Stimulated activated naive CD8-positive, alpha-beta T cell treated with anti-CD3 and anti-CD28 coated beads, Interleukin-15, Interleukin-2, amounts not matched to agents 100 U/mL and 50 U/mL, for 24 hours (primary cell): ENCODE data around the gene MUC4.
"Not testable (repeated sequence)": the region's sequence is repeated elsewhere in the genome, so short reads cannot be mapped to it uniquely, and the experiment has no call there.

Source experiments
- ATAC-seq: fragments of 150-1000 bp; cut with Tn5 transposase; one replicate; pipeline ENCODE4 v1.10.0; 2021
- DNase-seq: peaks from one replicate; pipeline ENCODE4 v3.0.0; 2021

Gene MUC4

GRCh38 chr3:195813916-195814640, 2.3 kb upstream of the MUC4 start:
- no peak for ATAC-seq

GRCh38 chr3:195812366-195812765, 637 bp upstream of the MUC4 start:
- no peak for ATAC-seq
- DNase-seq, result no peak

More at GRCh38 chr3:195813916-195814640, 2.3 kb upstream of the MUC4 start:
- DNase-seq, result no peak

GRCh38 chr3:195810455-195810845, 1.3 kb downstream of the MUC4 start:
- ATAC-seq (no peak), DNase-seq (no peak)

- DNase-seq (no peak), ATAC-seq (no peak)
Measured at GRCh38 chr3:195809796-195810454, 1.8 kb downstream of the MUC4 start.

GRCh38 chr3:195809291-195809785, 2.4 kb downstream of the MUC4 start:
- DNase-seq (no peak), ATAC-seq (no peak)

GRCh38 chr3:195808741-195809290, 2.9 kb downstream of the MUC4 start:
- DNase-seq (no peak), ATAC-seq (no peak)

GRCh38 chr3:195807681-195808121, 4.0 kb downstream of the MUC4 start:
- no peak for ATAC-seq

GRCh38 chr3:195806916-195807231, 4.9 kb downstream of the MUC4 start:
- ATAC-seq (no peak), DNase-seq (no peak)

More at GRCh38 chr3:195807681-195808121, 4.0 kb downstream of the MUC4 start:
- no peak for DNase-seq

- ATAC-seq (no peak), DNase-seq (no peak)
Measured at GRCh38 chr3:195806211-195806915, 5.4 kb downstream of the MUC4 start.

- not testable (repeated sequence) for DNase-seq, ATAC-seq
Measured at GRCh38 chr3:195805588-195805987, 6.1 kb downstream of the MUC4 start.

- ATAC-seq (no peak), DNase-seq (no peak)
Measured at GRCh38 chr3:195805181-195805580, 6.5 kb downstream of the MUC4 start.

- ATAC-seq, result no peak
- DNase-seq, result no peak
Measured at GRCh38 chr3:195803289-195803908, 8.3 kb downstream of the MUC4 start.

GRCh38 chr3:195802795-195803194, 8.9 kb downstream of the MUC4 start:
- ATAC-seq, result no peak
- no peak for DNase-seq

- DNase-seq (peak; percentile 33), ATAC-seq (peak; percentile 50)
Measured at GRCh38 chr3:195802261-195802701, 9.4 kb downstream of the MUC4 start.

- DNase-seq (no peak), ATAC-seq (no peak)
Measured at GRCh38 chr3:195801251-195802183, 10.2 kb downstream of the MUC4 start.

- no peak for ATAC-seq
- DNase-seq, result no peak
Measured at GRCh38 chr3:195800240-195800639, 11.5 kb downstream of the MUC4 start.

GRCh38 chr3:195796795-195797194, 14.9 kb downstream of the MUC4 start:
- ATAC-seq (no peak), DNase-seq (no peak)

GRCh38 chr3:195794708-195795107, 17.0 kb downstream of the MUC4 start:
- no peak for DNase-seq

GRCh38 chr3:195792621-195793020, 19.1 kb downstream of the MUC4 start:
- not testable (repeated sequence) for DNase-seq, ATAC-seq

More at GRCh38 chr3:195794708-195795107, 17.0 kb downstream of the MUC4 start:
- no peak for ATAC-seq

GRCh38 chr3:195790901-195791300, 20.8 kb downstream of the MUC4 start:
- ATAC-seq (no peak), DNase-seq (no peak)
